OCI-LY1 (cell line): Measurements from ENCODE around the gene RAI1.

Experiments used
- H2AFZ ChIP-seq: fragments of 200-600 bp; sonication (generic), shearing (Covaris generic); 2 replicates; pipeline ENCODE4 v1.6.0; 2014; ENCODE audit warnings: antibody characterized with exemption, mild to moderate bottlenecking, low read length
- H3F3A ChIP-seq: fragments of 200-600 bp; sonication (generic), shearing (Covaris generic); 2 replicates; pipeline ENCODE4 v1.6.0; 2014; ENCODE audit warnings: mild to moderate bottlenecking, antibody characterized with exemption, low read length, moderate library complexity; ENCODE audit not compliant: insufficient read depth
- H3K27ac ChIP-seq: fragments of 200-600 bp; sonication (generic); 2 replicates; pipeline ENCODE4 v1.5.1; 2014; ENCODE audit warnings: low read length, mixed run types, mild to moderate bottlenecking, low read depth; ENCODE audit not compliant: poor library complexity, severe bottlenecking
- H3K27me3 ChIP-seq: fragments of 200-600 bp; sonication (generic); 2 replicates; pipeline ENCODE4 v1.6.0; 2014; ENCODE audit warnings: antibody characterized with exemption, mild to moderate bottlenecking, low read length, moderate library complexity; ENCODE audit not compliant: insufficient read depth
- H3K36me3 ChIP-seq: fragments of 200-600 bp; sonication (generic); 2 replicates; pipeline ENCODE4 v1.6.1; 2014; ENCODE audit warnings: mild to moderate bottlenecking, antibody characterized with exemption, low read length, moderate library complexity, mixed read lengths; ENCODE audit not compliant: insufficient read depth
- H3K4me1 ChIP-seq: fragments of 200-600 bp; sonication (generic); 2 replicates; pipeline ENCODE4 v1.5.1; 2014; ENCODE audit warnings: mild to moderate bottlenecking, low read length, moderate library complexity; ENCODE audit not compliant: insufficient read depth, severe bottlenecking
- H3K4me2 ChIP-seq: fragments of 200-600 bp; sonication (generic), shearing (Covaris generic); 2 replicates; pipeline ENCODE4 v1.6.1; 2014; ENCODE audit warnings: low read length
- H3K4me3 ChIP-seq: fragments of 200-600 bp; sonication (generic); 2 replicates; pipeline ENCODE4 v1.5.1; 2014; ENCODE audit warnings: low read length, low read depth, mild to moderate bottlenecking, mixed read lengths; ENCODE audit not compliant: poor library complexity, severe bottlenecking
- H3K79me2 ChIP-seq: fragments of 200-600 bp; shearing (Covaris generic); 2 replicates; pipeline ENCODE4 v1.6.1; 2016; ENCODE audit warnings: mixed run types, low read length, mixed read lengths; ENCODE audit not compliant: insufficient read depth
- H3K9ac ChIP-seq: fragments of 200-600 bp; sonication (generic), shearing (Covaris generic); 2 replicates; pipeline ENCODE4 v1.6.1; 2014; ENCODE audit warnings: mild to moderate bottlenecking, low read length, mixed read lengths
- H3K9me2 ChIP-seq: fragments of 200-600 bp; sonication (generic), shearing (Covaris generic); 2 replicates; pipeline ENCODE4 v1.6.1; 2014; ENCODE audit warnings: low read depth, mild to moderate bottlenecking, low read length, mixed read lengths
- H3K9me3 ChIP-seq: fragments of 200-600 bp; shearing (Covaris generic); 2 replicates; pipeline ENCODE4 v1.6.1; 2014; ENCODE audit warnings: low read length, mixed read lengths
- H4K20me1 ChIP-seq: fragments of 200-600 bp; sonication (generic), shearing (Covaris generic); 2 replicates; pipeline ENCODE4 v1.6.0; 2016; ENCODE audit warnings: mild to moderate bottlenecking, low read length; ENCODE audit not compliant: insufficient read depth
- EZH2 ChIP-seq: fragments of 200-600 bp; sonication (generic), shearing (Covaris generic); IDR thresholded peaks from 2 replicates; pipeline ENCODE4 v1.8.0; 2017; ENCODE audit warnings: borderline replicate concordance, mixed run types, mild to moderate bottlenecking, antibody characterized with exemption, low read length, moderate library complexity, mixed read lengths
- TF ChIP-seq, protein P1 (sequence below): fragments of 200-600 bp; sonication (generic), shearing (Covaris generic); IDR thresholded peaks from 2 replicates; pipeline ENCODE4 v1.5.1; 2017; ENCODE audit warnings: mild to moderate bottlenecking, antibody characterized with exemption, low read length, moderate library complexity, mixed read lengths

The RAI1 gene

DNA sequence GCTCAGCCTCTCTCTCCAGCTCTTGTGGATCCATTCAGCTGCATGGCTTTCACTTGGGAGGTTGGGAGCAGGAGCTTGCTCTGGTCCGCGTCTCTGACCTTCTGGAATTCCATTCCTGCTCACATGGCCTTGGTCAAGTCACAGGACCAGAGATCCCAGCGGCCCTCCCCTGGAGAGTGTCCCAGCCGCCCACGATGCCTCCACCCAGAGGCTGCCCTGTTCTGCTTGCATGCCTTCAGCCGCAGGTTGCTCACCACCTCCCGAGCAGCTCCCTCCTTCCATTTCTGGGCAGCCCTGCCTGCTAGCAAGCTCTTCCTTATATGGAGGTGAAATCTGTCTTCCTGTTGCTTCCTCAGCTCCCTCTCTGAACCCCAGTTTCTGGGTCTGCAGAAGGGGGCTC lies 32.6 kb downstream of the RAI1 start:
- H3K4me2 ChIP-seq: no peak overlapping the region
- no peak for TF ChIP-seq EZH2
- TF ChIP-seq, protein P1, sequence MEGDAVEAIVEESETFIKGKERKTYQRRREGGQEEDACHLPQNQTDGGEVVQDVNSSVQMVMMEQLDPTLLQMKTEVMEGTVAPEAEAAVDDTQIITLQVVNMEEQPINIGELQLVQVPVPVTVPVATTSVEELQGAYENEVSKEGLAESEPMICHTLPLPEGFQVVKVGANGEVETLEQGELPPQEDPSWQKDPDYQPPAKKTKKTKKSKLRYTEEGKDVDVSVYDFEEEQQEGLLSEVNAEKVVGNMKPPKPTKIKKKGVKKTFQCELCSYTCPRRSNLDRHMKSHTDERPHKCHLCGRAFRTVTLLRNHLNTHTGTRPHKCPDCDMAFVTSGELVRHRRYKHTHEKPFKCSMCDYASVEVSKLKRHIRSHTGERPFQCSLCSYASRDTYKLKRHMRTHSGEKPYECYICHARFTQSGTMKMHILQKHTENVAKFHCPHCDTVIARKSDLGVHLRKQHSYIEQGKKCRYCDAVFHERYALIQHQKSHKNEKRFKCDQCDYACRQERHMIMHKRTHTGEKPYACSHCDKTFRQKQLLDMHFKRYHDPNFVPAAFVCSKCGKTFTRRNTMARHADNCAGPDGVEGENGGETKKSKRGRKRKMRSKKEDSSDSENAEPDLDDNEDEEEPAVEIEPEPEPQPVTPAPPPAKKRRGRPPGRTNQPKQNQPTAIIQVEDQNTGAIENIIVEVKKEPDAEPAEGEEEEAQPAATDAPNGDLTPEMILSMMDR: no peak
- no peaks in the 10 kb centered on the region for H4K20me1 ChIP-seq
- H3K4me3 ChIP-seq: no peak overlapping the region
- no peaks in the 10 kb centered on the region for H3K9me2 ChIP-seq
- no peak overlapping the region for H2AFZ ChIP-seq
- H3K27me3 ChIP-seq: peaks cover 6% of the 10 kb centered on the region; the same call in 1 of the 2 replicates
- no peak overlapping the region for H3K9ac ChIP-seq
- H3K36me3 ChIP-seq: no peaks in the 10 kb centered on the region
- no peaks in the 10 kb centered on the region for H3K79me2 ChIP-seq
- H3F3A ChIP-seq: no peaks in the 10 kb centered on the region
- H3K4me1 ChIP-seq: no peaks in the 10 kb centered on the region
- H3K9me3 ChIP-seq: no peaks in the 10 kb centered on the region
- no peak overlapping the region for H3K27ac ChIP-seq

DNA sequence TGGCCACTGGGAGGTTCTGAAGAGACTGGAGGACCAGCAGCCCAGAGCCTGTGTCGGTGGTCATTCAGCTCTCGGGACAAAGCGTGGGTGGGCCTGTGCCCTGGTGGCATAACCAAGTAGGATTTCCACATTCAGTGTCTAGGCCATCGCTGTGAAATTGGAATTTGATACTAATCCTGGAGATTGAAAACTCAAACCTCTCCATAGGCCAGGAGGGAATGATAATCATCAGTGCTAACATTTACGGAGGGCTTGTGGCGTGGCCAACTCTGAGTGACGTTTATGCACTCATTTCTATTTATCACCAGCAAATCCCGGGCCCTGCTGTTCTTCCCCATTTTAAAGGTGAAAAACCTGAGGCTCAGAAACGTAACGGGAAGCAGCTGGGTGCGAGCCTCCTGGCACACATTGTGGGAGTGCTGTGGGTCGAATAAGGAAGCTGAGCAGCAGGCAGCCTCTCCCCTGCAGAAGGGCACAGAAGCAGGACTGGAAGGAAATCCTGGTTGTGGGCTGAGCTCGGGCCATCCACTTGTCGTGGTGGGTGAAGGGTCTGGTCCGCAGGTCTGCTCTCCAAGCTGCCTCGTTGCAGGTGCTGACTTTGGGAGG lies 33.1 kb downstream of the RAI1 start:
- no peaks in the 10 kb centered on the region for H4K20me1 ChIP-seq
- H3K4me2 ChIP-seq: no peak overlapping the region
- no peak overlapping the region for H3K9ac ChIP-seq

GRCh38 chr17:17714879-17715278 lies 33.6 kb downstream of the RAI1 start:
- Histone ChIP-seq H3K9ac (no peak overlapping the region), H3F3A (no peaks in the 10 kb centered on the region), H3K4me2 (no peak overlapping the region), H3K4me1 (no peaks in the 10 kb centered on the region), H3K36me3 (no peaks in the 10 kb centered on the region), H3K79me2 (no peaks in the 10 kb centered on the region), H4K20me1 (no peaks in the 10 kb centered on the region), H3K9me2 (no peaks in the 10 kb centered on the region), H3K9me3 (no peaks in the 10 kb centered on the region), H2AFZ (no peak overlapping the region), H3K4me3 (no peak overlapping the region), H3K27ac (no peak overlapping the region), H3K27me3 (peaks cover 6% of the 10 kb centered on the region; the same call in 1 of the 2 replicates)
- TF ChIP-seq EZH2: no peak
- TF ChIP-seq, protein P1: no peak

More for the DNA sequence above, 33.1 kb downstream of the RAI1 start:
- no peaks in the 10 kb centered on the region for H3K36me3 ChIP-seq
- TF ChIP-seq, protein P1: no peak
- TF ChIP-seq EZH2: no peak
- no peak overlapping the region for H3K27ac ChIP-seq
- H3K4me3 ChIP-seq: no peak overlapping the region
- H3K79me2 ChIP-seq: no peaks in the 10 kb centered on the region
- no peaks in the 10 kb centered on the region for H3K4me1 ChIP-seq
- no peaks in the 10 kb centered on the region for H3K9me2 ChIP-seq
- H3F3A ChIP-seq: no peaks in the 10 kb centered on the region
- H3K27me3 ChIP-seq: peaks cover 6% of the 10 kb centered on the region; the same call in 1 of the 2 replicates
- H2AFZ ChIP-seq: no peak overlapping the region
- H3K9me3 ChIP-seq: no peaks in the 10 kb centered on the region
